Left lobe of liver (tissue), 2 donors: ENCODE measurements around the gene RAP1A. TPM values are rescaled to one million over a fixed set of nuclear protein-coding genes. Genes with fewer than 3 reads are reported as not detected.
"Not testable (repeated sequence)": the region's sequence is repeated elsewhere in the genome, so short reads cannot be mapped to it uniquely, and the experiment has no call there.

Experiments used
- ATAC-seq: fragments of 200-7000 bp; cut with Tn5 transposase; one replicate; pipeline ENCODE4 v1.9.1; 2020; ENCODE audit warnings: mild to moderate bottlenecking, moderate library complexity
- DNase-seq: peaks from one replicate; pipeline ENCODE4 v3.0.0-alpha.2; 2020; ENCODE audit warnings: low spot score
- total RNA-seq: library from RNA; stranded (reverse); gene quantifications from one replicate; pipeline ENCODE4 v1.2.1, GENCODE V29; 2021
- donor health status: DM: no; HTN: no; CAD: no; lungs with moderate emphysema.
- donor health status: DM: no; HTN: yes; CAD: no.

Gene RAP1A
- total RNA-seq, 1 donor from 2014 or later, result 30.0 TPM

- DNase-seq (no peak), ATAC-seq (no peak)
Observed at GRCh38 chr1:111628153-111628552, 8.6 kb downstream of the RAP1A start.

- DNase-seq, result no peak
- no peak for ATAC-seq
Observed at GRCh38 chr1:111629190-111629954, 9.8 kb downstream of the RAP1A start.

GRCh38 chr1:111630567-111630966, 11.0 kb downstream of the RAP1A start:
- DNase-seq (no peak), ATAC-seq (no peak)

GRCh38 chr1:111631502-111631901, 11.9 kb downstream of the RAP1A start:
- no peak for DNase-seq
- ATAC-seq, result no peak

GRCh38 chr1:111632771-111633170, 13.2 kb downstream of the RAP1A start:
- DNase-seq, ATAC-seq: not testable (repeated sequence)

GRCh38 chr1:111633736-111634247, 14.2 kb downstream of the RAP1A start:
- DNase-seq (no peak), ATAC-seq (no peak)

- ATAC-seq, result no peak
- DNase-seq, result no peak
Observed at GRCh38 chr1:111635324-111636009, 15.9 kb downstream of the RAP1A start.

- DNase-seq (no peak), ATAC-seq (no peak)
Observed at GRCh38 chr1:111638320-111638719, 18.7 kb downstream of the RAP1A start.

- DNase-seq, result no peak
- ATAC-seq, result peak; percentile 65
Observed at GRCh38 chr1:111639602-111640198, 20.1 kb downstream of the RAP1A start.

GRCh38 chr1:111643097-111643496, 23.5 kb downstream of the RAP1A start:
- ATAC-seq (peak; percentile 57), DNase-seq (no peak)

- DNase-seq (no peak), ATAC-seq (no peak)
Observed at GRCh38 chr1:111643696-111644095, 24.1 kb downstream of the RAP1A start.

- ATAC-seq (no peak), DNase-seq (no peak)
Observed at GRCh38 chr1:111644506-111644905, 24.9 kb downstream of the RAP1A start.

- ATAC-seq (no peak), DNase-seq (no peak)
Observed at GRCh38 chr1:111647736-111648135, 28.1 kb downstream of the RAP1A start.

- no peak for DNase-seq
- ATAC-seq, result peak; percentile 25
Observed at GRCh38 chr1:111648806-111649205, 29.2 kb downstream of the RAP1A start.

GRCh38 chr1:111649227-111649626, 29.6 kb downstream of the RAP1A start:
- ATAC-seq, result peak; percentile 21
- no peak for DNase-seq

GRCh38 chr1:111649648-111650047, 30.1 kb downstream of the RAP1A start:
- ATAC-seq (no peak), DNase-seq (no peak)

GRCh38 chr1:111653709-111654108, 34.1 kb downstream of the RAP1A start:
- DNase-seq (no peak), ATAC-seq (no peak)

GRCh38 chr1:111654839-111655238, 35.2 kb downstream of the RAP1A start:
- ATAC-seq, result no peak

GRCh38 chr1:111656086-111657017, 36.8 kb downstream of the RAP1A start:
- DNase-seq (no peak), ATAC-seq (peak; percentile 94)

More at GRCh38 chr1:111654839-111655238, 35.2 kb downstream of the RAP1A start:
- no peak for DNase-seq

- DNase-seq (no peak), ATAC-seq (no peak)
Observed at GRCh38 chr1:111658622-111659021, 39.0 kb downstream of the RAP1A start.
